HG03442 (cell line): ENCODE results near the gene ZBTB17.
"Not testable (repeated sequence)": the region's sequence is repeated elsewhere in the genome, so short reads cannot be mapped to it uniquely, and the experiment has no call there.

Experiments used
- ATAC-seq: cut with Tn5 transposase; IDR thresholded peaks from one replicate; pipeline ENCODE4 v1.9.1; 2021; ENCODE audit warnings: mild to moderate bottlenecking, moderate library complexity; ENCODE audit not compliant: unreplicated experiment

ZBTB17 gene

GRCh38 chr1:15989776-15990175, 13.9 kb upstream of the ZBTB17 start:
- ATAC-seq, result no peak

- no peak for ATAC-seq
Observed at GRCh38 chr1:15988856-15989736, 13.2 kb upstream of the ZBTB17 start.

GRCh38 chr1:15985611-15986297, 9.9 kb upstream of the ZBTB17 start:
- no peak for ATAC-seq

GRCh38 chr1:15983275-15983674, 7.4 kb upstream of the ZBTB17 start:
- ATAC-seq, result no peak

GRCh38 chr1:15981679-15982078, 5.8 kb upstream of the ZBTB17 start:
- no peak for ATAC-seq

- ATAC-seq, result not testable (repeated sequence)
Observed at GRCh38 chr1:15977947-15978346, 2.0 kb upstream of the ZBTB17 start.

GRCh38 chr1:15975358-15975804, 520 bp downstream of the ZBTB17 start:
- ATAC-seq, result peak; percentile 63

GRCh38 chr1:15974855-15975254, 1.0 kb downstream of the ZBTB17 start:
- peak; percentile 27 for ATAC-seq

- ATAC-seq, result no peak
Observed at GRCh38 chr1:15973772-15974171, 2.1 kb downstream of the ZBTB17 start.

- ATAC-seq, result no peak
Observed at GRCh38 chr1:15972409-15972808, 3.5 kb downstream of the ZBTB17 start.

GRCh38 chr1:15970911-15971310, 5.0 kb downstream of the ZBTB17 start:
- ATAC-seq, result no peak

- no peak for ATAC-seq
Observed at GRCh38 chr1:15969321-15969880, 6.5 kb downstream of the ZBTB17 start.

GRCh38 chr1:15968172-15968571, 7.7 kb downstream of the ZBTB17 start:
- no peak for ATAC-seq

- ATAC-seq, result no peak
Observed at GRCh38 chr1:15966956-15967344, 9.0 kb downstream of the ZBTB17 start.

- ATAC-seq, result peak; percentile 73
Observed at GRCh38 chr1:15966081-15966955, 9.6 kb downstream of the ZBTB17 start.

- ATAC-seq, result no peak
Observed at GRCh38 chr1:15965228-15965767, 10.6 kb downstream of the ZBTB17 start.

GRCh38 chr1:15963968-15964648, 11.8 kb downstream of the ZBTB17 start:
- no peak for ATAC-seq

GRCh38 chr1:15963363-15963967, 12.4 kb downstream of the ZBTB17 start:
- no peak for ATAC-seq

GRCh38 chr1:15962671-15963362, 13.1 kb downstream of the ZBTB17 start:
- ATAC-seq, result no peak
